Measurements from ENCODE around the gene NOL9. TPM values are rescaled to one million over a fixed set of nuclear protein-coding genes. Genes with fewer than 3 reads are reported as not detected.

The NOL9 gene
- total RNA-seq, 2 experiments from 2014 or later = 52.3 to 54.1 TPM

- Histone ChIP-seq H3K4me3 (ENCODE audit: low read length) (no peak overlapping the region), H3K36me3 (ENCODE audit: insufficient read depth, low read length) (no peaks in the 10 kb centered on the region), H3K9me3 (ENCODE audit: control insufficient read depth in 1 of 2, insufficient read depth in 1 of 2, low read length in 2 of 2) (no peaks in the 10 kb centered on the region), H3K27me3 (ENCODE audit: control insufficient read depth in 1 of 2, insufficient read depth in 2 of 2, low read length in 2 of 2) (peaks cover 0 to 5% of the 10 kb centered on the region in 2 experiments), H3K4me1 (ENCODE audit: insufficient read depth, low read length) (peaks cover 14% of the 10 kb centered on the region), H3K27ac (ENCODE audit: low read depth in 1 of 2, low read length in 2 of 2) (no peak overlapping the region)
- POLR2A ChIA-PET = no interaction called here
- Mint-ChIP-seq H3K36me3 (ENCODE audit: low read depth) (no peaks in the 10 kb centered on the region), H3K4me3 (no peak overlapping the region), H3K9me3 (no peaks in the 10 kb centered on the region), H3K27ac (no peak overlapping the region), H3K4me1 (ENCODE audit: low read depth) (peaks cover 8% of the 10 kb centered on the region), H3K27me3 (peaks cover 14% of the 10 kb centered on the region)
- TF ChIP-seq, protein P1, sequence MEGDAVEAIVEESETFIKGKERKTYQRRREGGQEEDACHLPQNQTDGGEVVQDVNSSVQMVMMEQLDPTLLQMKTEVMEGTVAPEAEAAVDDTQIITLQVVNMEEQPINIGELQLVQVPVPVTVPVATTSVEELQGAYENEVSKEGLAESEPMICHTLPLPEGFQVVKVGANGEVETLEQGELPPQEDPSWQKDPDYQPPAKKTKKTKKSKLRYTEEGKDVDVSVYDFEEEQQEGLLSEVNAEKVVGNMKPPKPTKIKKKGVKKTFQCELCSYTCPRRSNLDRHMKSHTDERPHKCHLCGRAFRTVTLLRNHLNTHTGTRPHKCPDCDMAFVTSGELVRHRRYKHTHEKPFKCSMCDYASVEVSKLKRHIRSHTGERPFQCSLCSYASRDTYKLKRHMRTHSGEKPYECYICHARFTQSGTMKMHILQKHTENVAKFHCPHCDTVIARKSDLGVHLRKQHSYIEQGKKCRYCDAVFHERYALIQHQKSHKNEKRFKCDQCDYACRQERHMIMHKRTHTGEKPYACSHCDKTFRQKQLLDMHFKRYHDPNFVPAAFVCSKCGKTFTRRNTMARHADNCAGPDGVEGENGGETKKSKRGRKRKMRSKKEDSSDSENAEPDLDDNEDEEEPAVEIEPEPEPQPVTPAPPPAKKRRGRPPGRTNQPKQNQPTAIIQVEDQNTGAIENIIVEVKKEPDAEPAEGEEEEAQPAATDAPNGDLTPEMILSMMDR (IDR thresholded peaks at IDR 0.05) = no peak
- intact Hi-C loops (cut with DNase I, micrococcal nuclease) = no loop called here
- ATAC-seq (ENCODE audit: poor library complexity) (no peak), DNase-seq (no peak)
- CTCF ChIA-PET = no interaction called here
Observed at GRCh38 chr1:6502000-6502891, 52.1 kb downstream of the NOL9 start.

DNA sequence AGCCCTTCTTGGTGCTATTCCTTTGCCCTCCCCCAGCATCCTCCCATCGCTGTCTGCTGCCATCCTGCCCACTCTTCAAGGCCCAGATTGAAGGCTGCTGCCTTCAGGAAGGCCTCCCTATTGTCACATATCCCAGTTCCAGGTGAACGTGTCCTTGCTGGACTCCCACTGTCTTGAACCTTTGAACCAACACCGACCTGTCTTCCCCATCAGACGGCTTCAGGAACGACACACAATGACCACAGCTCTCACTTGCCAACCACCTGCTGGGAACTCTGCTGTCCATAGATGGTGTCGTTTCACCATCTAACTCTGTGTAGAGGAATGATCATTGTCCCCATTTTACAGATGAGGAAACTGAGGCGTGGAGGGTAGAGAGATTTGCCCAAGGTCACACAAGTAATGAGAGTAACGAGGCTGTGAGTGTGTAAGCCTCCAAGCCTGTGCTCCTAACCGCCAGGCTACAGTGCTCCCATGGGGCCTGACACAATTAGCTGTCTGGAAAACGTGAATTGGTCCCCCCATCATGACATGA is 53.0 kb downstream of the NOL9 start:
- Histone ChIP-seq H3K9me3 (ENCODE audit: control insufficient read depth in 1 of 2, insufficient read depth in 1 of 2, low read length in 2 of 2) (no peaks in the 10 kb centered on the region), H3K4me3 (ENCODE audit: low read length) (no peak overlapping the region), H3K4me1 (ENCODE audit: insufficient read depth, low read length) (peaks cover 21% of the 10 kb centered on the region), H3K27ac (ENCODE audit: low read depth in 1 of 2, low read length in 2 of 2) (no peak overlapping the region), H3K27me3 (ENCODE audit: control insufficient read depth in 1 of 2, insufficient read depth in 2 of 2, low read length in 2 of 2) (no peaks in the 10 kb centered on the region), H3K36me3 (ENCODE audit: insufficient read depth, low read length) (no peaks in the 10 kb centered on the region)
- Mint-ChIP-seq H3K27me3 (peaks cover 14% of the 10 kb centered on the region), H3K9me3 (no peaks in the 10 kb centered on the region), H3K4me3 (no peak overlapping the region), H3K4me1 (ENCODE audit: low read depth) (peaks cover 8% of the 10 kb centered on the region), H3K36me3 (ENCODE audit: low read depth) (no peaks in the 10 kb centered on the region), H3K27ac (no peak overlapping the region)
- intact Hi-C loops (cut with DNase I, micrococcal nuclease) = no loop called here
- ChIA-PET CTCF (no interaction called here), POLR2A (no interaction called here)
- no peak for ATAC-seq (ENCODE audit: poor library complexity)
- TF ChIP-seq, protein P1 (IDR thresholded peaks at IDR 0.05) = no peak
- DNase-seq = no peak

- Mint-ChIP-seq H3K27me3 (peaks cover 14% of the 10 kb centered on the region), H3K4me3 (no peak overlapping the region)
- intact Hi-C loops (cut with DNase I, micrococcal nuclease) = no loop called here
Observed at GRCh38 chr1:6500544-6501278, 53.6 kb downstream of the NOL9 start.

More at GRCh38 chr1:6500544-6501278, 53.6 kb downstream of the NOL9 start:
- no peak overlapping the region for H3K4me3 ChIP-seq (ENCODE audit: low read length)
- H3K4me1 ChIP-seq (ENCODE audit: insufficient read depth, low read length) = peaks cover 27% of the 10 kb centered on the region
- ChIA-PET POLR2A (no interaction called here), CTCF (no interaction called here)
- H3K9me3 Mint-ChIP-seq = no peaks in the 10 kb centered on the region
- no peak for ATAC-seq (ENCODE audit: poor library complexity)
- no peaks in the 10 kb centered on the region for H3K36me3 Mint-ChIP-seq (ENCODE audit: low read depth)
- DNase-seq = no peak
- TF ChIP-seq, protein P1 (IDR thresholded peaks at IDR 0.05) = no peak
- no peaks in the 10 kb centered on the region for H3K9me3 ChIP-seq (ENCODE audit: control insufficient read depth in 1 of 2, insufficient read depth in 1 of 2, low read length in 2 of 2)
- no peak overlapping the region for H3K27ac Mint-ChIP-seq
- no peaks in the 10 kb centered on the region for H3K36me3 ChIP-seq (ENCODE audit: insufficient read depth, low read length)
- H3K27ac ChIP-seq (ENCODE audit: low read depth in 1 of 2, low read length in 2 of 2) = no peak overlapping the region
- H3K4me1 Mint-ChIP-seq (ENCODE audit: low read depth) = peaks cover 14% of the 10 kb centered on the region
- no peaks in the 10 kb centered on the region for H3K27me3 ChIP-seq (ENCODE audit: control insufficient read depth in 1 of 2, insufficient read depth in 2 of 2, low read length in 2 of 2)
